ENCODE measurements around the gene TM7SF2. TPM values are rescaled to one million over a fixed set of nuclear protein-coding genes. Genes with fewer than 3 reads are reported as not detected.
"Not testable (repeated sequence)": the region's sequence is repeated elsewhere in the genome, so short reads cannot be mapped to it uniquely, and the experiment has no call there.

The TM7SF2 gene
- total and polyA plus RNA-seq, 7 donors, result 3.6 to 43.2 (median 17.4) TPM

DNA sequence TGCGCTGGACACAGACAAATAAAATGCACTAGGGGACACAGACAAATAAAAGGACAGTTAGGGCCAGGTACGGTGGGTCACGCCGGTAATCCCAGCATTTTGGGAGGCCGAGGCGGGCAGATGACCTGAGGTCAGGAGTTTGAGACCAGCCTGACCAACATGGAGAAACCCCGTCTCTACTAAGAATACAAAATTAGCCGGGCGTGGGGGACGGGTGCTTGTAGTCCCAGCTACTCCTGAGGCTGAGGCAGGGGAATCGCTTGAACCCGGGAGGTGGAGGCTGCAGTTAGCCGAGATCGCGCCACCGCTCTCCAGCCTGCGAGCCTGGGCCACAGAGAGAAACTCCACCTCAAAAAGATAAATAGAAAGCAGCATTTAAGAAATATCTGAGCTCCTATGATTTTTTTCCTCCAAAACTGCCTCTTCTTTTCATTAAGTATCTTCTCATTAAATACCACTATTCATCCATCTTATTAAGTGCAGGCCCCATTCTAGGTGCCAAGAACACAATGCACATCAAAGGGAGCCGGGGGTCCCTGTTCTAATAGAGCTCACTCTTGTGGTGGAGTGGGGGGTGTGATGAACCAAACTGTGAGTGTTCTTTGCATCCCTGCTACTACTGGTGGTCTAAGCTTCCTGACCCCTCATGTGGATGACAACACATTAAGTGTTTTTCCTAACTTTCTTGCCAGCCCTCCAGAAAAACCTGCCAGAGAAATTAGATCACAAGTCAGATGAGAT lies 6.6 kb downstream of the TM7SF2 start:
- H3K4me1 ChIP-seq, result peaks cover 0 to 57% (median 44%) of the 10 kb centered on the region in 4 donors
- peaks cover 9 to 37% (median 18%) of the 10 kb centered on the region in 4 donors for H3K36me3 ChIP-seq
- no peak overlapping the region for H3K4me3 ChIP-seq
- H3K27me3 ChIP-seq, result no peaks in the 10 kb centered on the region
- no peaks in the 10 kb centered on the region for H3K9me3 ChIP-seq
- TF ChIP-seq, protein P1, sequence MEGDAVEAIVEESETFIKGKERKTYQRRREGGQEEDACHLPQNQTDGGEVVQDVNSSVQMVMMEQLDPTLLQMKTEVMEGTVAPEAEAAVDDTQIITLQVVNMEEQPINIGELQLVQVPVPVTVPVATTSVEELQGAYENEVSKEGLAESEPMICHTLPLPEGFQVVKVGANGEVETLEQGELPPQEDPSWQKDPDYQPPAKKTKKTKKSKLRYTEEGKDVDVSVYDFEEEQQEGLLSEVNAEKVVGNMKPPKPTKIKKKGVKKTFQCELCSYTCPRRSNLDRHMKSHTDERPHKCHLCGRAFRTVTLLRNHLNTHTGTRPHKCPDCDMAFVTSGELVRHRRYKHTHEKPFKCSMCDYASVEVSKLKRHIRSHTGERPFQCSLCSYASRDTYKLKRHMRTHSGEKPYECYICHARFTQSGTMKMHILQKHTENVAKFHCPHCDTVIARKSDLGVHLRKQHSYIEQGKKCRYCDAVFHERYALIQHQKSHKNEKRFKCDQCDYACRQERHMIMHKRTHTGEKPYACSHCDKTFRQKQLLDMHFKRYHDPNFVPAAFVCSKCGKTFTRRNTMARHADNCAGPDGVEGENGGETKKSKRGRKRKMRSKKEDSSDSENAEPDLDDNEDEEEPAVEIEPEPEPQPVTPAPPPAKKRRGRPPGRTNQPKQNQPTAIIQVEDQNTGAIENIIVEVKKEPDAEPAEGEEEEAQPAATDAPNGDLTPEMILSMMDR (IDR thresholded peaks at IDR 0.05), result peak in 2 of 4 experiments; percentile 20 to 27
- TF ChIP-seq POLR2AphosphoS5 (IDR thresholded peaks at IDR 0.05) (no peak), EP300 (IDR thresholded peaks at IDR 0.05) (no peak)
- DNase-seq, result peak; percentile 52
- intact Hi-C loops (cut with DNase I), result loop anchor here (10.0 kb wide), 2 partner anchors 273 to 497 kb away; partner anchors contain the start of genes CDC42BPG, MAP3K11 and PCNX3
- 84 to 86% methylated on average over 18 of the region's 18 CpGs for WGBS, 2 donors
- peak overlapping the region; percentile 72 to 89 (median 81) for H3K27ac ChIP-seq

DNA sequence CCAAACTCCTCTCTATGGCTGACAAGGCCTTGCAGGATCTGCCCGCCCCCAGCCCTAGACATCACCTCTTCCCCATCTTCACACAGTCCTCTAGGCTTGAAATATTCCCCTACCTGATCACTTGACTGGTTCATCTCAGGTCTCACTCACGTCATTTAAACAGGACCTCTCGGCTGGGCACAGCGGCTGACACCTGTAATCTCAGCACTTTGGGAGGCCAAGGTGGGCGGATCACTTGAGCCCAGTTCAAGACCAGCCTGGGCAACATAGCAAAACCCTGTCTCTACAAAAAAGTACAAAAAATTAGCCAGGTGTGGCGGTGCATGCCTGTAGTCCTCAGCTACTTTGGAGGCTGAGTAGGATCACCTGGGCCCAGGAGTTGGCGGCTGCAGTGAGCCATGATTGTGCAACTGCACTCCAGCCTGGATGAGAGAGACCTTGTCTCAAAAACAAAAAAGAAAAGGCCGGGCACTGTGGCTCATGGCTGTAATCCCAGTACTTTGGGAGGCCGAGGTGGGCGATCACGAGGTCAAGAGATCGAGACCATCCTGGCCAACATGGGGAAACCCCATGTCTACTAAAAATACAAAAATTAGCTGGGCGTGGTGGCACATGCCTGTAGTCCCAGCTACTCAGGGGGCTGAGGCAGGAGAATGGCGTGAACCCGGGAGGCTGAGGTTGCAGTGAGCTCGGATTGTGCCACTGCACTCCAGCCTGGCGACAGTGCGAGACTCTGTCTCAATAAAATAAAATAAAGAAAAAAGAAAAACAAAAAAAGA lies 7.4 kb downstream of the TM7SF2 start:
- peak overlapping the region; percentile 72 to 89 (median 81) for H3K27ac ChIP-seq
- H3K4me3 ChIP-seq, H3K27me3 ChIP-seq, H3K9me3 ChIP-seq: not testable (repeated sequence)
- WGBS, 2 donors, result 90 to 93% methylated on average over 18 of the region's 18 CpGs
- H3K4me1 ChIP-seq, result peaks cover 0 to 53% (median 38%) of the 10 kb centered on the region in 4 donors
- H3K36me3 ChIP-seq, result peaks cover 9 to 38% (median 18%) of the 10 kb centered on the region in 4 donors
- DNase-seq, result peak; percentile 62
- intact Hi-C loops (cut with DNase I), result loop anchor here (10.0 kb wide), 2 partner anchors 274 to 496 kb away; partner anchors contain the start of genes CDC42BPG, MAP3K11 and PCNX3

DNA sequence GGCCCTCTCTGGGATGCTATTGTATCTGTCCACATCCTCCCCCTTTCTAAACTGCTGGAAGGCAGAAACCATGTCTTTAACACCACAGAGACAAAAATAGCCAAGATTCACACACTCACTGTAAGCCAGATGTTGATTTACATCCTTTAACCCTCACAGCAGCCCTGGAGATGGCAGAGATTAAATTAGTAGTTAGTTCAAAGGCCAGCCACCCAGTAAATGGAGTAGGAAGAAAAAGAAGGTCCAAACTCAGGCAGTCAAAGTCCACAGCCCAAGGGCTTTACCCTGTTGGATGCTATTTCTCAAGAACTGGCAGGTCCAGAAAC lies 8.0 kb downstream of the TM7SF2 start:
- no peak for DNase-seq
- Histone ChIP-seq H3K27me3 (no peaks in the 10 kb centered on the region), H3K9me3 (no peaks in the 10 kb centered on the region), H3K4me3 (no peak overlapping the region), H3K4me1 (peaks cover 0 to 53% (median 38%) of the 10 kb centered on the region in 4 donors), H3K36me3 (peaks cover 9 to 43% (median 18%) of the 10 kb centered on the region in 4 donors), H3K27ac (peak overlapping the region in 1 of 4 donors; percentile 72)
- intact Hi-C loops (cut with DNase I), result loop anchor here (10.0 kb wide), 2 partner anchors 275 to 495 kb away; partner anchors contain the start of genes CDC42BPG, MAP3K11 and PCNX3
- TF ChIP-seq, protein P1 (IDR thresholded peaks at IDR 0.05), result no peak
- TF ChIP-seq EP300 (IDR thresholded peaks at IDR 0.05) (no peak), POLR2AphosphoS5 (IDR thresholded peaks at IDR 0.05) (no peak), POLR2A (IDR thresholded peaks at IDR 0.05) (no peak)

DNA sequence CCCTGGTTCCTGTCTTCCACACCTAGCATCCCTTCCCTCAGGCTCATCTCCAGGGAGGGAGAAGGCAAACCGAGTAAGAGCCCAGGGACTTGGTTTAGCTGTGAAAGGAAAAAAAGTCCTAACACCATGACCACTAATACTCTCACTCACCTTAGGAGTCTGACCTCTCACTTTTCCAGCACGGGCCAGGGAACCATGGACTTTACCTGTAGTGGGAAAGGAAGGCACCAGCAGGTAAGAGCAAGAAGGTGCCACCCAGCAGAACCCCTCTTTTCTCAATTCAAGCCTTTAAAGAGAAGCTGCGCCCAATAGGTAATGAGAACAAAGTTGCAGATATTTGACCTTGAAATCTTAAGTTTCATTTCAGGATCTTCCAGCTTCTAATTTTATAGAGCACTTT lies 9.2 kb downstream of the TM7SF2 start:
- Histone ChIP-seq H3K4me3 (peak overlapping the region in 3 of 4 donors; percentile 55 to 80 (median 74)), H3K4me1 (peaks cover 0 to 47% (median 34%) of the 10 kb centered on the region in 4 donors), H3K9me3 (no peaks in the 10 kb centered on the region), H3K36me3 (peaks cover 13 to 48% (median 25%) of the 10 kb centered on the region in 4 donors), H3K27me3 (no peaks in the 10 kb centered on the region), H3K27ac (peak overlapping the region; percentile 81 to 97 (median 91))
- DNase-seq, result no peak
- intact Hi-C loops (cut with DNase I), result loop anchor here (5.0 kb wide), 1 partner anchor 94 kb away; the partner anchor contains the start of gene SNX15
- WGBS, 2 donors, result 65 to 90% methylated on average over 3 of the region's 3 CpGs
- TF ChIP-seq POLR2AphosphoS5 (IDR thresholded peaks at IDR 0.05) (no peak), EP300 (IDR thresholded peaks at IDR 0.05) (no peak), POLR2A (IDR thresholded peaks at IDR 0.05) (no peak)

DNA sequence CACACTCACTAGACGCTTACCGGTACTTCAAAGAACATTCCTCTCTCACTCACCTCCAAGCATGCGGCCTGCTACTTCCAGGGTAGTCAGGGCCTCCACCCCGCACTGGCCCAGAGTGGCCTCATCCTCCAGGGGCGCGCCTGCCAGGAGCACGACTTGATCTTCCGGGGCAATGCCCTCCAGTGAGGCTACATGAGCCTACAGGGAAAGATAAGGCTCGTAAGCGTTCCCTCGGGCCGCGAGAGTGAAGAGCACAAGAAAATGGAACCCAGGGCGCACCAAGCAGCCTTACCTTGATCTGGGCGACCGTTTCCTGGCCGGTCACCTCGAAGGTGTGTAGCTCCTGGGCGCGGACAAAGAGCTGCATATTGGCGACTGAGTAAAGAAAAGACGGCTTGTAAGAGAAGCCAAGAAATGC lies 9.8 kb downstream of the TM7SF2 start:
- Histone ChIP-seq H3K36me3 (peaks cover 19 to 51% (median 31%) of the 10 kb centered on the region in 4 donors), H3K27ac (peak overlapping the region; percentile 81 to 97 (median 91)), H3K9me3 (no peaks in the 10 kb centered on the region), H3K27me3 (no peaks in the 10 kb centered on the region), H3K4me3 (peak overlapping the region; percentile 55 to 80 (median 70)), H3K4me1 (peaks cover 0 to 41% (median 28%) of the 10 kb centered on the region in 4 donors)
- intact Hi-C loops (cut with DNase I), result loop anchor here (5.0 kb wide), 1 partner anchor 94 kb away; the partner anchor contains the start of gene SNX15
- DNase-seq, result peak; percentile 68
- 1 to 2% methylated on average over 22 of the region's 22 CpGs for WGBS, 2 donors
- TF ChIP-seq EP300 (IDR thresholded peaks at IDR 0.05) (no peak), POLR2A (IDR thresholded peaks at IDR 0.05) (no peak), POLR2AphosphoS5 (IDR thresholded peaks at IDR 0.05) (no peak)
- TF ChIP-seq, protein P1 (IDR thresholded peaks at IDR 0.05), result no peak

Measured in sigmoid colon (tissue), 7 donors.